Adrenal gland (tissue), 5 donors: Measurements from ENCODE around the gene CSAD.
A peak's percentile ranks its signal among the peaks of the same experiment; 100 is the strongest.

Source experiments
- POLR2A ChIP-seq, 2 donors: fragments of 450-650 bp; IDR thresholded peaks; one replicate each; pipeline ENCODE4 v1.6.1; 2017; ENCODE audit warnings: antibody characterized with exemption in 2 of 2, mild to moderate bottlenecking in 2 of 2, moderate library complexity in 1 of 2
- TF ChIP-seq, protein P1 (sequence below), 6 experiments: fragments of 450-650 bp in 4 of 6; fragments of 200-600 bp in 2 of 6; sonication (generic) in 1 of 6; IDR thresholded peaks; 1 replicate in 5 of 6; 2 replicates in 1 of 6; pipeline versions ENCODE4 v1.5.1 to v1.8.0; 2016 to 2021; ENCODE audit warnings: antibody characterized with exemption in 6 of 6, mild to moderate bottlenecking in 2 of 6, moderate library complexity in 1 of 6
- donor health status: DM: no; HTN: no; CAD: no.

- TF ChIP-seq POLR2A (IDR thresholded peaks at IDR 0.05), result no peak
- TF ChIP-seq, protein P1, sequence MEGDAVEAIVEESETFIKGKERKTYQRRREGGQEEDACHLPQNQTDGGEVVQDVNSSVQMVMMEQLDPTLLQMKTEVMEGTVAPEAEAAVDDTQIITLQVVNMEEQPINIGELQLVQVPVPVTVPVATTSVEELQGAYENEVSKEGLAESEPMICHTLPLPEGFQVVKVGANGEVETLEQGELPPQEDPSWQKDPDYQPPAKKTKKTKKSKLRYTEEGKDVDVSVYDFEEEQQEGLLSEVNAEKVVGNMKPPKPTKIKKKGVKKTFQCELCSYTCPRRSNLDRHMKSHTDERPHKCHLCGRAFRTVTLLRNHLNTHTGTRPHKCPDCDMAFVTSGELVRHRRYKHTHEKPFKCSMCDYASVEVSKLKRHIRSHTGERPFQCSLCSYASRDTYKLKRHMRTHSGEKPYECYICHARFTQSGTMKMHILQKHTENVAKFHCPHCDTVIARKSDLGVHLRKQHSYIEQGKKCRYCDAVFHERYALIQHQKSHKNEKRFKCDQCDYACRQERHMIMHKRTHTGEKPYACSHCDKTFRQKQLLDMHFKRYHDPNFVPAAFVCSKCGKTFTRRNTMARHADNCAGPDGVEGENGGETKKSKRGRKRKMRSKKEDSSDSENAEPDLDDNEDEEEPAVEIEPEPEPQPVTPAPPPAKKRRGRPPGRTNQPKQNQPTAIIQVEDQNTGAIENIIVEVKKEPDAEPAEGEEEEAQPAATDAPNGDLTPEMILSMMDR (IDR thresholded peaks at IDR 0.05), result peak; percentile 93 to 99 (median 97)
These were observed 21.4 kb downstream of the CSAD start for GRCh38 chr12:53159195-53159839.
